Measurements from ENCODE around the gene ENPP3. TPM values are rescaled to one million over a fixed set of nuclear protein-coding genes. Genes with fewer than 3 reads are reported as not detected.
A peak's percentile ranks its signal among the peaks of the same experiment; 100 is the strongest.

The ENPP3 gene
- total and polyA plus RNA-seq, 2 donors (not counting 1 experiment from before 2014, with no cell fraction given) = 0.18 to 0.25 TPM

GRCh38 chr6:131693384-131693783 lies 56.3 kb downstream of the ENPP3 start:
- ATAC-seq (ENCODE audit: low read depth) = no peak
- ChIA-PET POLR2A (no interaction called here), CTCF (interaction anchor here (0.5 to 4.2 kb wide), 5 partner anchors 20 to 217 kb away, joined by 3 to 72 read pairs (median 4); partner anchors contain the start of gene MED23)
- no peak overlapping the region for H3K9ac ChIP-seq (ENCODE audit: low read length)
- no peaks in the 10 kb centered on the region for H3K79me2 ChIP-seq (ENCODE audit: control insufficient read depth, insufficient read depth, low read length)
- H4K20me1 ChIP-seq (ENCODE audit: control insufficient read depth, insufficient read depth, low read length, poor library complexity, severe bottlenecking) = no peaks in the 10 kb centered on the region
- intact Hi-C loops (cut with micrococcal nuclease) = no loop called here
- no peak overlapping the region for H2AFZ ChIP-seq (ENCODE audit: insufficient read depth, low read depth, low read length, poor library complexity, severe bottlenecking)
- no peaks in the 10 kb centered on the region for H3K27me3 ChIP-seq (replicated peaks in 1 of 4; ENCODE audit: control extremely low read depth in 1 of 4, control insufficient read depth in 3 of 4, insufficient read depth in 4 of 4, low read length in 3 of 4)
- no peak overlapping the region for H3K4me3 ChIP-seq (ENCODE audit: control extremely low read depth in 1 of 5, extremely low read depth in 1 of 5, insufficient read depth in 1 of 5, low read depth in 2 of 5, low read length in 4 of 5)
- TF ChIP-seq CTCF (IDR thresholded peaks at IDR 0.05) = no peak
- no peak for TF ChIP-seq EZH2 (IDR thresholded peaks at IDR 0.05; ENCODE audit: borderline replicate concordance, insufficient read depth, low read depth, low read length, poor library complexity, severe bottlenecking)
- DNase-seq = no peak
- H3K36me3 ChIP-seq (replicated peaks in 1 of 2; ENCODE audit: control extremely low read depth in 1 of 2, control insufficient read depth in 1 of 2, extremely low read depth in 1 of 2, insufficient read depth in 2 of 2, low read length in 1 of 2) = no peaks in the 10 kb centered on the region
- 100% methylated on average over 4 of the region's 5 CpGs for WGBS (ENCODE audit: insufficient coverage)
- Mint-ChIP-seq H3K4me1 (peaks cover 35% of the 10 kb centered on the region), H3K4me3 (no peak overlapping the region), H3K9me3 (ENCODE audit: insufficient read depth) (no peaks in the 10 kb centered on the region), H3K27ac (no peak overlapping the region), H3K27me3 (no peaks in the 10 kb centered on the region)
- peaks cover 34 to 39% of the 10 kb centered on the region in 2 donors for H3K4me1 ChIP-seq (ENCODE audit: control insufficient read depth in 2 of 2, insufficient read depth in 2 of 2, low read length in 2 of 2)
- no peak overlapping the region for H3K4me2 ChIP-seq (replicated peaks; ENCODE audit: low read depth, low read length, poor library complexity, severe bottlenecking)
- H3K9me3 ChIP-seq (ENCODE audit: control extremely low read depth in 1 of 3, control insufficient read depth in 2 of 3, insufficient read depth in 1 of 3, low read length in 2 of 3) = no peaks in the 10 kb centered on the region
- no peak overlapping the region for H3K27ac ChIP-seq (ENCODE audit: low read length in 2 of 2)

- Mint-ChIP-seq H3K4me1 (peaks cover 21% of the 10 kb centered on the region), H3K4me3 (no peak overlapping the region), H3K27me3 (no peaks in the 10 kb centered on the region), H3K27ac (no peak overlapping the region), H3K9me3 (ENCODE audit: insufficient read depth) (no peaks in the 10 kb centered on the region)
- Histone ChIP-seq H3K27ac (ENCODE audit: low read length in 2 of 2) (no peak overlapping the region), H4K20me1 (ENCODE audit: control insufficient read depth, insufficient read depth, low read length, poor library complexity, severe bottlenecking) (no peaks in the 10 kb centered on the region), H3K4me2 (replicated peaks; ENCODE audit: low read depth, low read length, poor library complexity, severe bottlenecking) (no peak overlapping the region), H3K79me2 (ENCODE audit: control insufficient read depth, insufficient read depth, low read length) (no peaks in the 10 kb centered on the region), H3K27me3 (replicated peaks in 1 of 4; ENCODE audit: control extremely low read depth in 1 of 4, control insufficient read depth in 3 of 4, insufficient read depth in 4 of 4, low read length in 3 of 4) (no peaks in the 10 kb centered on the region), H3K9me3 (ENCODE audit: control extremely low read depth in 1 of 3, control insufficient read depth in 2 of 3, insufficient read depth in 1 of 3, low read length in 2 of 3) (no peaks in the 10 kb centered on the region), H3K9ac (ENCODE audit: low read length) (no peak overlapping the region), H2AFZ (ENCODE audit: insufficient read depth, low read depth, low read length, poor library complexity, severe bottlenecking) (no peak overlapping the region), H3K4me1 (ENCODE audit: control insufficient read depth in 2 of 2, insufficient read depth in 2 of 2, low read length in 2 of 2) (peaks cover 18 to 24% of the 10 kb centered on the region in 2 donors), H3K4me3 (ENCODE audit: control extremely low read depth in 1 of 5, extremely low read depth in 1 of 5, insufficient read depth in 1 of 5, low read depth in 2 of 5, low read length in 4 of 5) (no peak overlapping the region), H3K36me3 (replicated peaks in 1 of 2; ENCODE audit: control extremely low read depth in 1 of 2, control insufficient read depth in 1 of 2, extremely low read depth in 1 of 2, insufficient read depth in 2 of 2, low read length in 1 of 2) (no peaks in the 10 kb centered on the region)
- ChIA-PET CTCF (interaction anchor here (1.0 to 4.2 kb wide), 10 partner anchors 11 to 523 kb away, joined by 3 to 72 read pairs (median 4); partner anchors contain the start of gene MED23), POLR2A (no interaction called here)
- ATAC-seq (ENCODE audit: low read depth) (peak; percentile 82), DNase-seq (peak; percentile 65)
- intact Hi-C loops (cut with micrococcal nuclease) = loop anchor here (1.0 kb wide), 1 partner anchor 215 kb away; no protein-coding TSS in a partner anchor
- TF ChIP-seq EZH2 (IDR thresholded peaks at IDR 0.05; ENCODE audit: borderline replicate concordance, insufficient read depth, low read depth, low read length, poor library complexity, severe bottlenecking) (no peak), CTCF (IDR thresholded peaks at IDR 0.05) (peak; percentile 74)
- WGBS (ENCODE audit: insufficient coverage) = no CpG with 5 or more reads among the region's 2 CpGs
Observed at GRCh38 chr6:131694832-131695426, 57.8 kb downstream of the ENPP3 start.
